Measurements from ENCODE around the gene TNIK. TPM values are rescaled to one million over a fixed set of nuclear protein-coding genes. Genes with fewer than 3 reads are reported as not detected.

The TNIK gene
- total RNA-seq, 1 donor from 2014 or later = 15.5 TPM

- H3K4me1 Mint-ChIP-seq (ENCODE audit: unreplicated experiment) = peaks cover 12% of the 10 kb centered on the region
- no peaks in the 10 kb centered on the region for H3K27me3 Mint-ChIP-seq (ENCODE audit: unreplicated experiment)
- DNase-seq (ENCODE audit: extremely low spot score, unreplicated experiment) = no peak
- no peak overlapping the region for H3K4me3 Mint-ChIP-seq (ENCODE audit: unreplicated experiment)
- H3K27ac Mint-ChIP-seq (ENCODE audit: unreplicated experiment) = no peak overlapping the region
- TF ChIP-seq CTCF (IDR thresholded peaks at IDR 0.05) = no peak
- H3K36me3 Mint-ChIP-seq (ENCODE audit: unreplicated experiment) = peaks cover 3% of the 10 kb centered on the region
- H3K9me3 Mint-ChIP-seq (ENCODE audit: unreplicated experiment) = no peaks in the 10 kb centered on the region
These were observed 16.8 kb downstream of the TNIK start for GRCh38 chr3:171443211-171443957.

GRCh38 chr3:171442184-171442583, 18.0 kb downstream of the TNIK start:
- Mint-ChIP-seq H3K4me1 (ENCODE audit: unreplicated experiment) (peaks cover 12% of the 10 kb centered on the region), H3K9me3 (ENCODE audit: unreplicated experiment) (no peaks in the 10 kb centered on the region), H3K27ac (ENCODE audit: unreplicated experiment) (no peak overlapping the region), H3K27me3 (ENCODE audit: unreplicated experiment) (no peaks in the 10 kb centered on the region), H3K36me3 (ENCODE audit: unreplicated experiment) (peaks cover 3% of the 10 kb centered on the region), H3K4me3 (ENCODE audit: unreplicated experiment) (no peak overlapping the region)
- no peak for DNase-seq (ENCODE audit: extremely low spot score, unreplicated experiment)
- TF ChIP-seq CTCF (IDR thresholded peaks at IDR 0.05) = no peak

- no peaks in the 10 kb centered on the region for H3K9me3 Mint-ChIP-seq (ENCODE audit: unreplicated experiment)
- no peak for TF ChIP-seq CTCF (IDR thresholded peaks at IDR 0.05)
- peaks cover 3% of the 10 kb centered on the region for H3K36me3 Mint-ChIP-seq (ENCODE audit: unreplicated experiment)
- no peak overlapping the region for H3K4me3 Mint-ChIP-seq (ENCODE audit: unreplicated experiment)
- no peak for DNase-seq (ENCODE audit: extremely low spot score, unreplicated experiment)
- H3K27ac Mint-ChIP-seq (ENCODE audit: unreplicated experiment) = no peak overlapping the region
- H3K27me3 Mint-ChIP-seq (ENCODE audit: unreplicated experiment) = no peaks in the 10 kb centered on the region
- peaks cover 12% of the 10 kb centered on the region for H3K4me1 Mint-ChIP-seq (ENCODE audit: unreplicated experiment)
These were observed 18.8 kb downstream of the TNIK start for GRCh38 chr3:171441381-171441780.

- Mint-ChIP-seq H3K9me3 (ENCODE audit: unreplicated experiment) (no peaks in the 10 kb centered on the region), H3K4me3 (ENCODE audit: unreplicated experiment) (no peak overlapping the region), H3K4me1 (ENCODE audit: unreplicated experiment) (peaks cover 12% of the 10 kb centered on the region), H3K36me3 (ENCODE audit: unreplicated experiment) (peaks cover 3% of the 10 kb centered on the region), H3K27ac (ENCODE audit: unreplicated experiment) (no peak overlapping the region), H3K27me3 (ENCODE audit: unreplicated experiment) (no peaks in the 10 kb centered on the region)
- no peak for TF ChIP-seq CTCF (IDR thresholded peaks at IDR 0.05)
- no peak for DNase-seq (ENCODE audit: extremely low spot score, unreplicated experiment)
These were observed 20.2 kb downstream of the TNIK start for GRCh38 chr3:171439996-171440395.

GRCh38 chr3:171437115-171437756, 23.0 kb downstream of the TNIK start:
- Mint-ChIP-seq H3K27me3 (ENCODE audit: unreplicated experiment) (no peaks in the 10 kb centered on the region), H3K36me3 (ENCODE audit: unreplicated experiment) (no peaks in the 10 kb centered on the region), H3K9me3 (ENCODE audit: unreplicated experiment) (no peaks in the 10 kb centered on the region), H3K27ac (ENCODE audit: unreplicated experiment) (no peak overlapping the region), H3K4me3 (ENCODE audit: unreplicated experiment) (no peak overlapping the region), H3K4me1 (ENCODE audit: unreplicated experiment) (peaks cover 5% of the 10 kb centered on the region)
- DNase-seq (ENCODE audit: extremely low spot score, unreplicated experiment) = no peak
- no peak for TF ChIP-seq CTCF (IDR thresholded peaks at IDR 0.05)
